SK-N-MC (cell line): ENCODE measurements around the gene EPHA8.

ENCODE experiments used
- EZH2 ChIP-seq: fragments of 200-600 bp; sonication (generic); IDR thresholded peaks from one replicate; pipeline ENCODE4 v1.6.1; 2017; ENCODE audit warnings: antibody characterized with exemption
- POLR2AphosphoS5 ChIP-seq: IDR thresholded peaks from 2 replicates; pipeline ENCODE4 v1.6.1; 2012; ENCODE audit warnings: mild to moderate bottlenecking, low read depth, low read length, borderline replicate concordance

- TF ChIP-seq POLR2AphosphoS5 = no peak
- no peak for TF ChIP-seq EZH2
Observed at GRCh38 chr1:22613951-22614350, 50.7 kb downstream of the EPHA8 start.
